GM11168 (cell line): ENCODE results near the gene AGAP1.

ENCODE experiments used
- in situ Hi-C: fragments of 300-500 bp; cut with MboI; formaldehyde crosslinking; loops from one replicate; pipeline ENCODE4 v1.12.0; 2022; ENCODE audit warnings: low sequenced_read_pairs; ENCODE audit not compliant: unreplicated experiment

AGAP1 gene

GRCh38 chr2:235976956-235977355 lies 483.1 kb downstream of the AGAP1 start:
- in situ Hi-C loops: no loop called here

- in situ Hi-C loops: no loop called here
Measured at GRCh38 chr2:235977445-235977844, 483.6 kb downstream of the AGAP1 start.

GRCh38 chr2:235978022-235978421 lies 484.2 kb downstream of the AGAP1 start:
- in situ Hi-C loops: no loop called here

- in situ Hi-C loops: no loop called here
Measured at GRCh38 chr2:235979037-235979436, 485.2 kb downstream of the AGAP1 start.

GRCh38 chr2:235979753-235980435 lies 486.1 kb downstream of the AGAP1 start:
- in situ Hi-C loops: no loop called here

- in situ Hi-C loops: no loop called here
Measured at GRCh38 chr2:235981631-235982030, 487.8 kb downstream of the AGAP1 start.

GRCh38 chr2:235983016-235983415 lies 489.2 kb downstream of the AGAP1 start:
- in situ Hi-C loops: no loop called here

GRCh38 chr2:235984552-235984951 lies 490.7 kb downstream of the AGAP1 start:
- in situ Hi-C loops: no loop called here

- in situ Hi-C loops: no loop called here
Measured at GRCh38 chr2:235986361-235986760, 492.5 kb downstream of the AGAP1 start.

GRCh38 chr2:235988271-235989015 lies 494.6 kb downstream of the AGAP1 start:
- in situ Hi-C loops: no loop called here

GRCh38 chr2:235989591-235989990 lies 495.7 kb downstream of the AGAP1 start:
- in situ Hi-C loops: no loop called here

GRCh38 chr2:235990344-235990743 lies 496.5 kb downstream of the AGAP1 start:
- in situ Hi-C loops: no loop called here

GRCh38 chr2:235992024-235992423 lies 498.2 kb downstream of the AGAP1 start:
- in situ Hi-C loops: no loop called here

- in situ Hi-C loops: no loop called here
Measured at GRCh38 chr2:235996419-235996818, 502.6 kb downstream of the AGAP1 start.

GRCh38 chr2:235999011-235999410 lies 505.2 kb downstream of the AGAP1 start:
- in situ Hi-C loops: no loop called here

- in situ Hi-C loops: no loop called here
Measured at GRCh38 chr2:236001166-236001828, 507.5 kb downstream of the AGAP1 start.

GRCh38 chr2:236001854-236002253 lies 508.0 kb downstream of the AGAP1 start:
- in situ Hi-C loops: no loop called here

GRCh38 chr2:236008006-236008405 lies 514.2 kb downstream of the AGAP1 start:
- in situ Hi-C loops: no loop called here

GRCh38 chr2:236008857-236009256 lies 515.0 kb downstream of the AGAP1 start:
- in situ Hi-C loops: no loop called here

- in situ Hi-C loops: no loop called here
Measured at GRCh38 chr2:236010920-236011685, 517.3 kb downstream of the AGAP1 start.

- in situ Hi-C loops: no loop called here
Measured at GRCh38 chr2:236012155-236012554, 518.3 kb downstream of the AGAP1 start.
